CD4-positive, alpha-beta T cell (primary cell): ENCODE results near the gene TBC1D22B. TPM values are rescaled to one million over a fixed set of nuclear protein-coding genes. Genes with fewer than 3 reads are reported as not detected.

Source experiments
- ATAC-seq: fragments of 200-7000 bp; cut with Tn5 transposase; one replicate; pipeline ENCODE4 v1.10.0; 2022; ENCODE audit warnings: mild to moderate bottlenecking; ENCODE audit not compliant: poor library complexity
- CTCF ChIA-PET: fragments of 350-600 bp; sonication (Branson Sonifier 250); formaldehyde crosslinking; loops from one replicate; lab custom pipeline; 2021; ENCODE audit warnings: antibody characterized with exemption, inconsistent platforms; lab: Charles Lee
- POLR2A ChIA-PET: fragments of 350-600 bp; sonication (Branson Sonifier 250); formaldehyde crosslinking; loops from one replicate; lab custom pipeline; 2021; ENCODE audit warnings: antibody characterized with exemption, inconsistent platforms; lab: Charles Lee
- DNase-seq, 14 experiments: peaks; one replicate each; pipeline ENCODE4 v3.0.0-alpha.2; 2013 to 2020; ENCODE audit warnings: mixed read lengths in 2 of 14
- H3K27ac ChIP-seq, 2 donors: one replicate each; pipeline versions ENCODE4 v1.5.1 to v1.7.0; 2013; ENCODE audit warnings: low read length in 2 of 2, low read depth in 1 of 2, mild to moderate bottlenecking in 1 of 2
- H3K27me3 ChIP-seq, 2 experiments: 1 replicate in 1 of 2; 2 replicates in 1 of 2; pipeline versions ENCODE4 v1.6.1 to v1.7.0; 2013; ENCODE audit warnings: low read length in 2 of 2, control low read depth in 1 of 2, mild to moderate bottlenecking in 1 of 2, moderate library complexity in 1 of 2; ENCODE audit not compliant: insufficient read depth in 2 of 2, control insufficient read depth in 1 of 2
- H3K36me3 ChIP-seq: one replicate; pipeline ENCODE4 v1.6.1; 2013; ENCODE audit warnings: low read length, control low read depth; ENCODE audit not compliant: insufficient read depth
- H3K4me1 ChIP-seq: one replicate; pipeline ENCODE4 v1.6.1; 2013; ENCODE audit warnings: low read length, control low read depth; ENCODE audit not compliant: insufficient read depth
- H3K4me3 ChIP-seq: one replicate; pipeline ENCODE4 v1.5.1; 2013; ENCODE audit warnings: mild to moderate bottlenecking, low read length, moderate library complexity
- H3K9me3 ChIP-seq, 2 experiments: 1 replicate in 1 of 2; 2 replicates in 1 of 2; pipeline versions ENCODE4 v1.6.1 to v1.7.0; 2013; ENCODE audit warnings: low read length in 2 of 2, mild to moderate bottlenecking in 2 of 2, control low read depth in 1 of 2, moderate library complexity in 1 of 2; ENCODE audit not compliant: control insufficient read depth in 1 of 2, insufficient read depth in 1 of 2
- H3K27ac Mint-ChIP-seq: one replicate; pipeline ENCODE4 v1.8.0; 2020; ENCODE audit warnings: mixed read lengths
- H3K27me3 Mint-ChIP-seq: one replicate; pipeline ENCODE4 v1.8.0; 2021; ENCODE audit warnings: mixed read lengths
- H3K36me3 Mint-ChIP-seq: one replicate; pipeline ENCODE4 v1.8.0; 2021; ENCODE audit warnings: low read depth, mixed read lengths
- H3K4me1 Mint-ChIP-seq: one replicate; pipeline ENCODE4 v1.8.0; 2021; ENCODE audit warnings: low read depth, mixed read lengths
- H3K4me3 Mint-ChIP-seq: one replicate; pipeline ENCODE4 v1.8.0; 2020; ENCODE audit warnings: mild to moderate bottlenecking, mixed read lengths
- H3K9me3 Mint-ChIP-seq: one replicate; pipeline ENCODE4 v1.8.0; 2020; ENCODE audit warnings: mixed read lengths
- CTCF ChIP-seq: fragments of 200-600 bp; IDR thresholded peaks from one replicate; pipeline ENCODE4 v1.8.0; 2022; ENCODE audit warnings: antibody characterized with exemption, mild to moderate bottlenecking
- intact Hi-C, 2 experiments: fragments of 100-400 bp; cut with DNase I in 1 of 2; cut with micrococcal nuclease in 1 of 2; formaldehyde crosslinking; loops; one replicate each; pipeline versions ENCODE4 v1.15.1 to v1.9.0; 2023 to 2025; cut with DNase I, micrococcal nuclease
- polyA plus RNA-seq, 2 donors: library from polyadenylated mRNA; unstranded; fragments of 120-200 nt; gene quantifications; one replicate each; pipeline ENCODE4 v1.2.1, GENCODE V29; 2013
- total RNA-seq, 174 experiments: library from RNA in 2 of 174; stranded (reverse) in 2 of 174; gene quantifications; one replicate each; pipeline ENCODE4 v1.2.3 and lab custom pipeline; 2021 to 2026

The TBC1D22B gene
- total RNA-seq: 1 to 10 TPM; 5.9 to 6.6 TPM
- polyA plus RNA-seq (2013, experiment 1 of 2): 10.5 TPM
- polyA plus RNA-seq (2013, experiment 2 of 2): 11.9 TPM
- total RNA-seq (lab: John Stamatoyannopoulos, UW): 11.6 to 35.4 (median 23.1) reads per million in 172 experiments

- CTCF ChIA-PET: interaction anchor here (0.7 to 1.2 kb wide), 2 partner anchors 20 to 440 kb away, joined by 3 read pairs; partner anchors contain the start of gene MDGA1
- Histone ChIP-seq H3K4me3 (peak within 1 kb of the TSS; percentile 82), H3K27ac (peak within 1 kb of the TSS; percentile 86 to 92), H3K4me1 (peaks cover 21% of the 10 kb centered on the region), H3K27me3 (no peaks in the 10 kb centered on the region), H3K36me3 (no peaks in the 10 kb centered on the region), H3K9me3 (no peaks in the 10 kb centered on the region)
- Mint-ChIP-seq H3K9me3 (no peaks in the 10 kb centered on the region), H3K36me3 (peaks cover 10% of the 10 kb centered on the region), H3K27ac (peak within 1 kb of the TSS; percentile 73), H3K4me1 (peaks cover 46% of the 10 kb centered on the region), H3K27me3 (no peaks in the 10 kb centered on the region), H3K4me3 (peak within 1 kb of the TSS; percentile 84)
- TF ChIP-seq CTCF: no peak
- DNase-seq (peak; percentile 90 to 97 (median 94)), ATAC-seq (peak; percentile 99)
- POLR2A ChIA-PET: interaction anchor here (0.5 to 1.5 kb wide), 15 partner anchors 8 to 1052 kb away, joined by 3 to 14 read pairs (median 5); partner anchors contain the start of genes CMTR1, MTCH1, PPIL1 and RNF8
- intact Hi-C loops: loop anchor here in 1 of 2 experiments (5.0 kb wide), 2 partner anchors 36 to 371 kb away; partner anchors contain the start of gene C6orf89
Observed at GRCh38 chr6:37257634-37258404, at the start of gene TBC1D22B, which contains the start of gene TMEM217. TSS of gene TBC1D22B (plus strand) at chr6:37257772. CDS start at chr6:37257918, 146 bp downstream. TSS of gene TMEM217 (minus strand) at chr6:37258144. CDS start at chr6:37219030, 39,114 bp downstream.

GRCh38 chr6:37207903-37208456 lies 49.6 kb upstream of the TBC1D22B start:
- Histone ChIP-seq H3K27me3 (no peaks in the 10 kb centered on the region), H3K36me3 (no peaks in the 10 kb centered on the region), H3K4me3 (no peak overlapping the region), H3K27ac (no peak overlapping the region), H3K9me3 (no peaks in the 10 kb centered on the region), H3K4me1 (peaks cover 56% of the 10 kb centered on the region)
- peak; percentile 83 to 93 (median 89) for DNase-seq
- Mint-ChIP-seq H3K27ac (peak overlapping the region; percentile 58), H3K9me3 (no peaks in the 10 kb centered on the region), H3K27me3 (no peaks in the 10 kb centered on the region), H3K4me3 (peak overlapping the region; percentile 26), H3K36me3 (no peaks in the 10 kb centered on the region), H3K4me1 (peaks cover 50% of the 10 kb centered on the region)
- ATAC-seq: peak; percentile 73
- CTCF ChIA-PET: interaction anchor here (0.6 to 8.7 kb wide), 7 partner anchors 20 to 188 kb away, joined by 3 to 205 read pairs (median 4); partner anchors contain the start of gene PIM1
- POLR2A ChIA-PET: interaction anchor here (0.9 to 5.2 kb wide), 4 partner anchors 36 to 190 kb away, joined by 3 to 57 read pairs (median 18); partner anchors contain the start of gene PIM1
- TF ChIP-seq CTCF: peak; percentile 86
- intact Hi-C loops: loop anchor here in 1 of 2 experiments (2.0 kb wide), 1 partner anchor 441 kb away; no protein-coding TSS in a partner anchor

- peaks cover 50% of the 10 kb centered on the region for H3K4me1 ChIP-seq
- no peak overlapping the region for H3K4me3 ChIP-seq
- intact Hi-C loops: loop anchor here (1.0 to 2.0 kb wide), 3 partner anchors 25 to 442 kb away; no protein-coding TSS in a partner anchor
- ChIA-PET CTCF (interaction anchor here (1.0 to 8.7 kb wide), 7 partner anchors 15 to 295 kb away, joined by 3 to 205 read pairs (median 15); partner anchors contain the start of gene PIM1), POLR2A (interaction anchor here (1.2 to 5.2 kb wide), 8 partner anchors 21 to 308 kb away, joined by 3 to 57 read pairs (median 12); partner anchors contain the start of gene PIM1)
- no peak for ATAC-seq
- TF ChIP-seq CTCF: no peak
- no peaks in the 10 kb centered on the region for H3K27me3 ChIP-seq
- Mint-ChIP-seq H3K4me3 (no peak overlapping the region), H3K4me1 (peaks cover 42% of the 10 kb centered on the region), H3K27ac (peak overlapping the region; percentile 76), H3K9me3 (no peaks in the 10 kb centered on the region), H3K27me3 (no peaks in the 10 kb centered on the region), H3K36me3 (no peaks in the 10 kb centered on the region)
- H3K36me3 ChIP-seq: no peaks in the 10 kb centered on the region
- no peaks in the 10 kb centered on the region for H3K9me3 ChIP-seq
- no peak overlapping the region for H3K27ac ChIP-seq
- DNase-seq: no peak
Observed at GRCh38 chr6:37208793-37209192, 48.8 kb upstream of the TBC1D22B start.
